K562 (cell line): ENCODE data around the gene FAM174B. TPM values are rescaled to one million over a fixed set of nuclear protein-coding genes. Genes with fewer than 3 reads are reported as not detected.

Source experiments
- ARNT ChIP-seq, 2 experiments: fragments of 450-650 bp; IDR thresholded peaks; 2 replicates each; pipeline ENCODE4 v1.6.1; 2016; ENCODE audit warnings: mild to moderate bottlenecking in 1 of 2
- DNMT1 ChIP-seq: fragments of 450-650 bp; IDR thresholded peaks from 2 replicates; pipeline ENCODE4 v1.6.1; 2016; ENCODE audit warnings: antibody characterized with exemption, mild to moderate bottlenecking
- MCM2 ChIP-seq: fragments of 450-650 bp; IDR thresholded peaks from 2 replicates; pipeline ENCODE4 v1.6.1; 2017; ENCODE audit warnings: low read depth, mild to moderate bottlenecking
- PPARD ChIP-seq: fragments of 250-450 bp; sonication (Bioruptor Pico); IDR thresholded peaks from 2 replicates; pipeline ENCODE4 v1.8.0; 2022; ENCODE audit warnings: inconsistent platforms, mild to moderate bottlenecking, moderate library complexity
- SRSF3 ChIP-seq: fragments of 200-400 bp; formaldehyde crosslinking; IDR thresholded peaks from 2 replicates; pipeline ENCODE4 v1.6.1; 2016; ENCODE audit warnings: mild to moderate bottlenecking, low read length, moderate library complexity; ENCODE audit not compliant: insufficient read depth
- polyA plus RNA-seq, 8 experiments: library from polyadenylated mRNA; depleted of rRNA in 4 of 8; stranded (reverse) in 5 of 8; unstranded in 3 of 8; fragments of >200 nt; fragmentation: Nextera tagmentation in 2 of 8; fragmentation: Illumina TruSeq in 1 of 8; extraction: Ambion mirVana in 2 of 8; extraction: Trizol in 1 of 8; gene quantifications; 2 replicates each; pipeline versions ENCODE4 v1.2.1 to v1.2.3, GENCODE V29; 2011 to 2014; ENCODE audit warnings: inconsistent platforms in 1 of 8, missing spikeins in 1 of 8
- total RNA-seq, 7 experiments: library from RNA; depleted of rRNA in 6 of 7; stranded (reverse); fragments of >200 nt in 6 of 7; fragmentation: Illumina TruSeq in 2 of 7; extraction: Trizol in 2 of 7; gene quantifications; 2 replicates each; pipeline versions ENCODE4 v1.2.1 to v1.2.3, GENCODE V29; 2011 to 2021; ENCODE audit warnings: low replicate concordance in 1 of 7
- TF ChIP-seq, protein P1 (sequence below), 2 experiments: fragments of 450-650 bp; formaldehyde crosslinking in 1 of 2; IDR thresholded peaks; 2 replicates each; pipeline versions ENCODE4 v1.4.0 to v1.6.1; 2014 to 2020; ENCODE audit warnings: mild to moderate bottlenecking in 2 of 2, borderline replicate concordance in 1 of 2, low read depth in 1 of 2
- TF ChIP-seq, protein P2 (sequence below): fragments of 200-800 bp; sonication (Bioruptor generic); IDR thresholded peaks from 2 replicates; pipeline ENCODE4 v1.6.1; 2017; ENCODE audit warnings: missing genetic modification characterization, missing compliant biosample characterization
- TF ChIP-seq, protein P3 (sequence below): fragments of 250-450 bp; sonication (Bioruptor Pico); IDR thresholded peaks from 2 replicates; pipeline ENCODE4 v1.9.0; 2021; ENCODE audit warnings: mild to moderate bottlenecking
- TF ChIP-seq, protein P4 (sequence below): IDR thresholded peaks from 2 replicates; pipeline ENCODE4 v1.6.1; 2011; ENCODE audit not compliant: insufficient read length; ENCODE audit errors: extremely low read depth

Gene FAM174B
- total and polyA plus RNA-seq, 9 of the 15 experiments (the other 6 are each of a cell fraction or from before 2014, with no cell fraction given): 0.39 to 2.7 (median 1.9) TPM; not detected in 1

DNA sequence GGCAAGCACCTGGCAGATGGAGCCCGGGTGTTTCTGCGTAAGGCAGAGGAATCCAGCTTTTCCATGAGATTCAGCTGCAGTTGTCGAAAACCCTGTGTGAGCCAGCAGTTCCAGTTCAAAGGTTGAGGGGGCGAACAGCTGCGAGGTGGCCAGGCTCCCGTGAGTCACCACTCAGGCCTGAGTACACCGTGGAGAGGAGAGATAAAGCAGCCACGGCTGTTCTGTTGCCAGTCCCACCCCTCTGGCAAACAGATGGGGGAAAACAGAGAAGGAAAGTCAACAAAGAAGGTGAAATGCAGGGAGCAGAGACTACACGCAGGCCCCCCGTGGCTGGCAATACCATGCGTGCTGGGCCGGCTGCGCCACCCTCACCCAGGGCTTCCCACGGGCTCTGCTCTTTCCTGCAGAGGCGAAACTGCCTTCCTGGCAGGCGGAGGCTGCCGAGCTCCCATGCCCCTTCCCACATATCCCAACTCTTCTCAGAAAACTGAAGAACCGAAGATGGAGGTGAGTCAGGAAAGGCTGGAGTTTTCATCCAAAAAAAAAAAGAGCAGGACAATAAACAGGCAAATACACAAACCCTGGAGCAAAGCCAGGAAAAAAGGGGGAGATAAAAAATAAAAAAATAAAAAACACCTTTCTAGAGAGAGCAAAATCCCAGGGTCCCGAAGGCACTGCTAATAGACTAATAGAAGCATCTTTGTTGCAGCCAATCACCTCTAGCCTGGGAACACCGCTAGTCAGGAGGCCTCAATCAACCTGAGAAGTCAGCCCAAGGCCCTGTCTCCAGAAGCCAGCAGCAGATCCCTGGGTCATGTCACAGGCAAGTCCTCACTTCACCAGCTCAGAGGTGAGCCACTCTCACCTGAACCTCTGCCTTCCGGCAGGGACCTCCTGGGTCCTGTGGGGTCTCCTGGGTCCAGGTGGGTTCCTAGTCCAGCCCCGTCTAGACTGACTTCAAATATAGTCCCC is 37.7 kb downstream of the FAM174B start (continued):
- TF ChIP-seq, protein P1, sequence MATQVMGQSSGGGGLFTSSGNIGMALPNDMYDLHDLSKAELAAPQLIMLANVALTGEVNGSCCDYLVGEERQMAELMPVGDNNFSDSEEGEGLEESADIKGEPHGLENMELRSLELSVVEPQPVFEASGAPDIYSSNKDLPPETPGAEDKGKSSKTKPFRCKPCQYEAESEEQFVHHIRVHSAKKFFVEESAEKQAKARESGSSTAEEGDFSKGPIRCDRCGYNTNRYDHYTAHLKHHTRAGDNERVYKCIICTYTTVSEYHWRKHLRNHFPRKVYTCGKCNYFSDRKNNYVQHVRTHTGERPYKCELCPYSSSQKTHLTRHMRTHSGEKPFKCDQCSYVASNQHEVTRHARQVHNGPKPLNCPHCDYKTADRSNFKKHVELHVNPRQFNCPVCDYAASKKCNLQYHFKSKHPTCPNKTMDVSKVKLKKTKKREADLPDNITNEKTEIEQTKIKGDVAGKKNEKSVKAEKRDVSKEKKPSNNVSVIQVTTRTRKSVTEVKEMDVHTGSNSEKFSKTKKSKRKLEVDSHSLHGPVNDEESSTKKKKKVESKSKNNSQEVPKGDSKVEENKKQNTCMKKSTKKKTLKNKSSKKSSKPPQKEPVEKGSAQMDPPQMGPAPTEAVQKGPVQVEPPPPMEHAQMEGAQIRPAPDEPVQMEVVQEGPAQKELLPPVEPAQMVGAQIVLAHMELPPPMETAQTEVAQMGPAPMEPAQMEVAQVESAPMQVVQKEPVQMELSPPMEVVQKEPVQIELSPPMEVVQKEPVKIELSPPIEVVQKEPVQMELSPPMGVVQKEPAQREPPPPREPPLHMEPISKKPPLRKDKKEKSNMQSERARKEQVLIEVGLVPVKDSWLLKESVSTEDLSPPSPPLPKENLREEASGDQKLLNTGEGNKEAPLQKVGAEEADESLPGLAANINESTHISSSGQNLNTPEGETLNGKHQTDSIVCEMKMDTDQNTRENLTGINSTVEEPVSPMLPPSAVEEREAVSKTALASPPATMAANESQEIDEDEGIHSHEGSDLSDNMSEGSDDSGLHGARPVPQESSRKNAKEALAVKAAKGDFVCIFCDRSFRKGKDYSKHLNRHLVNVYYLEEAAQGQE (IDR thresholded peaks at IDR 0.05; ENCODE audit: borderline replicate concordance): no peak; the same call in 1 of the 2 replicates
- TF ChIP-seq, protein P1 (CRISPR knock-in tag; IDR thresholded peaks at IDR 0.05; ENCODE audit: low read depth): no peak
- TF ChIP-seq MCM2 (no peak), PPARD (no peak), ARNT (IDR thresholded peaks at IDR 0.05) (no peak), DNMT1 (no peak), SRSF3 (no peak)
- TF ChIP-seq, protein P2, sequence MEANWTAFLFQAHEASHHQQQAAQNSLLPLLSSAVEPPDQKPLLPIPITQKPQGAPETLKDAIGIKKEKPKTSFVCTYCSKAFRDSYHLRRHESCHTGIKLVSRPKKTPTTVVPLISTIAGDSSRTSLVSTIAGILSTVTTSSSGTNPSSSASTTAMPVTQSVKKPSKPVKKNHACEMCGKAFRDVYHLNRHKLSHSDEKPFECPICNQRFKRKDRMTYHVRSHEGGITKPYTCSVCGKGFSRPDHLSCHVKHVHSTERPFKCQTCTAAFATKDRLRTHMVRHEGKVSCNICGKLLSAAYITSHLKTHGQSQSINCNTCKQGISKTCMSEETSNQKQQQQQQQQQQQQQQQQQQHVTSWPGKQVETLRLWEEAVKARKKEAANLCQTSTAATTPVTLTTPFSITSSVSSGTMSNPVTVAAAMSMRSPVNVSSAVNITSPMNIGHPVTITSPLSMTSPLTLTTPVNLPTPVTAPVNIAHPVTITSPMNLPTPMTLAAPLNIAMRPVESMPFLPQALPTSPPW (CRISPR knock-in tag): peak; percentile 56
- TF ChIP-seq, protein P3, sequence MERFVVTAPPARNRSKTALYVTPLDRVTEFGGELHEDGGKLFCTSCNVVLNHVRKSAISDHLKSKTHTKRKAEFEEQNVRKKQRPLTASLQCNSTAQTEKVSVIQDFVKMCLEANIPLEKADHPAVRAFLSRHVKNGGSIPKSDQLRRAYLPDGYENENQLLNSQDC (CRISPR knock-in tag): no peak
- TF ChIP-seq, protein P4, sequence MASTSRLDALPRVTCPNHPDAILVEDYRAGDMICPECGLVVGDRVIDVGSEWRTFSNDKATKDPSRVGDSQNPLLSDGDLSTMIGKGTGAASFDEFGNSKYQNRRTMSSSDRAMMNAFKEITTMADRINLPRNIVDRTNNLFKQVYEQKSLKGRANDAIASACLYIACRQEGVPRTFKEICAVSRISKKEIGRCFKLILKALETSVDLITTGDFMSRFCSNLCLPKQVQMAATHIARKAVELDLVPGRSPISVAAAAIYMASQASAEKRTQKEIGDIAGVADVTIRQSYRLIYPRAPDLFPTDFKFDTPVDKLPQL: no peak
